HepG2 (cell line): ENCODE measurements around the gene TXNIP. TPM values are rescaled to one million over a fixed set of nuclear protein-coding genes. Genes with fewer than 3 reads are reported as not detected.

Source experiments
- BHLHE40 ChIP-seq: IDR thresholded peaks from 2 replicates; pipeline ENCODE4 v1.6.1; 2011; ENCODE audit warnings: low read length, improper control_type of control experiment
- DZIP1 ChIP-seq: sonication (generic); formaldehyde crosslinking; IDR thresholded peaks from 2 replicates; pipeline ENCODE4 v1.5.0; 2020; ENCODE audit warnings: mild to moderate bottlenecking, missing genetic modification reagents
- ERF ChIP-seq: IDR thresholded peaks from 2 replicates; pipeline ENCODE4 v1.6.1; 2018; ENCODE audit warnings: missing biosample characterization, missing genetic modification reagents
- GATAD2A ChIP-seq: IDR thresholded peaks from 2 replicates; pipeline ENCODE4 v1.6.1; 2016
- HNF4A ChIP-seq: sonication (generic); formaldehyde crosslinking; IDR thresholded peaks from 2 replicates; pipeline ENCODE4 v1.4.0; 2020; ENCODE audit warnings: missing genetic modification reagents
- ISL2 ChIP-seq: sonication (generic); formaldehyde crosslinking; IDR thresholded peaks from 2 replicates; pipeline ENCODE4 v1.5.0; 2020; ENCODE audit warnings: missing genetic modification reagents
- KDM5A ChIP-seq: fragments of 200-600 bp; sonication (generic); IDR thresholded peaks from 2 replicates; pipeline ENCODE4 v1.7.0; 2018; ENCODE audit warnings: antibody characterized with exemption, mild to moderate bottlenecking, low read length, borderline replicate concordance
- KLF9 ChIP-seq: IDR thresholded peaks from 2 replicates; pipeline ENCODE4 v1.6.1; 2016; ENCODE audit warnings: low read depth
- MATR3 ChIP-seq: sonication (generic); formaldehyde crosslinking; IDR thresholded peaks from 2 replicates; pipeline ENCODE4 v1.4.0; 2020; ENCODE audit warnings: missing genetic modification reagents
- NFKB2 ChIP-seq: sonication (generic); formaldehyde crosslinking; IDR thresholded peaks from 2 replicates; pipeline ENCODE4 v1.4.0; 2020; ENCODE audit warnings: missing genetic modification reagents, borderline replicate concordance
- PPARG ChIP-seq: conservative IDR thresholded peaks from 2 replicates; pipeline ENCODE4 v1.6.1; 2016; ENCODE audit warnings: missing biosample characterization, missing genetic modification reagents
- REPIN1 ChIP-seq: sonication (generic); formaldehyde crosslinking; IDR thresholded peaks from 2 replicates; pipeline ENCODE4 v1.8.0; 2022; ENCODE audit warnings: missing genetic modification reagents, low read depth, mild to moderate bottlenecking, borderline replicate concordance
- SMC3 ChIP-seq: IDR thresholded peaks from 2 replicates; pipeline ENCODE4 v1.6.1; 2011; ENCODE audit warnings: low read length, improper control_type of control experiment
- SOX5 ChIP-seq: IDR thresholded peaks from 2 replicates; pipeline ENCODE4 v1.6.1; 2016; ENCODE audit warnings: borderline replicate concordance
- TEAD3 ChIP-seq: optimal IDR thresholded peaks from 2 replicates; pipeline ENCODE3; 2016; ENCODE audit warnings: borderline replicate concordance
- YEATS2 ChIP-seq: sonication (generic); formaldehyde crosslinking; IDR thresholded peaks from 2 replicates; pipeline ENCODE4 v1.4.0; 2020; ENCODE audit warnings: missing genetic modification reagents, borderline replicate concordance
- ZBTB26 ChIP-seq: IDR thresholded peaks from 2 replicates; pipeline ENCODE4 v1.6.1; 2016; ENCODE audit warnings: missing compliant biosample characterization, missing genetic modification reagents, borderline replicate concordance
- ZKSCAN5 ChIP-seq: sonication (generic); formaldehyde crosslinking; IDR thresholded peaks from 2 replicates; pipeline ENCODE4 v1.5.1; 2020; ENCODE audit warnings: mild to moderate bottlenecking, missing genetic modification reagents
- ZNF292 ChIP-seq: sonication (generic); formaldehyde crosslinking; IDR thresholded peaks from 2 replicates; pipeline ENCODE4 v1.8.1; 2022; ENCODE audit warnings: mild to moderate bottlenecking, low read depth, missing genetic modification reagents, borderline replicate concordance
- ZNF33A ChIP-seq: sonication (generic); formaldehyde crosslinking; IDR thresholded peaks from 2 replicates; pipeline ENCODE4 v1.5.1; 2020; ENCODE audit warnings: missing genetic modification reagents, mild to moderate bottlenecking, moderate library complexity, borderline replicate concordance
- ZNF616 ChIP-seq: sonication (generic); formaldehyde crosslinking; IDR thresholded peaks from 2 replicates; pipeline ENCODE4 v1.5.0; 2020; ENCODE audit warnings: low read depth, mild to moderate bottlenecking, missing genetic modification reagents
- ZNF652 ChIP-seq: IDR thresholded peaks from 2 replicates; pipeline ENCODE4 v1.6.1; 2016; ENCODE audit warnings: low read depth, borderline replicate concordance
- ZNF674 ChIP-seq: sonication (generic); formaldehyde crosslinking; IDR thresholded peaks from 2 replicates; pipeline ENCODE4 v1.5.0; 2020; ENCODE audit warnings: low read depth, mild to moderate bottlenecking, missing genetic modification reagents
- ZNF720 ChIP-seq: sonication (generic); formaldehyde crosslinking; IDR thresholded peaks from 2 replicates; pipeline ENCODE4 v1.4.0; 2020; ENCODE audit warnings: missing genetic modification reagents
- ZNF749 ChIP-seq: sonication (generic); formaldehyde crosslinking; IDR thresholded peaks from 2 replicates; pipeline ENCODE4 v1.8.0; 2022; ENCODE audit warnings: mild to moderate bottlenecking, missing genetic modification reagents, moderate library complexity, borderline replicate concordance
- ZNF768 ChIP-seq: sonication (generic); formaldehyde crosslinking; IDR thresholded peaks from 2 replicates; pipeline ENCODE4 v1.4.0; 2020; ENCODE audit warnings: missing genetic modification reagents
- ZNF883 ChIP-seq: sonication (generic); formaldehyde crosslinking; IDR thresholded peaks from 2 replicates; pipeline ENCODE4 v1.5.1; 2020; ENCODE audit warnings: mild to moderate bottlenecking, missing genetic modification reagents; ENCODE audit errors: not compliant biosample characterization
- polyA plus RNA-seq, 8 experiments: library from polyadenylated mRNA; depleted of rRNA in 3 of 8; stranded (reverse) in 7 of 8; unstranded in 1 of 8; fragments of >200 nt; fragmentation: Illumina TruSeq in 4 of 8; extraction: Trizol in 4 of 8; gene quantifications; 2 replicates each; pipeline versions ENCODE4 v1.2.1 to v1.2.3, GENCODE V29; 2011 to 2016; ENCODE audit warnings: low read depth in 4 of 8, missing spikeins in 1 of 8, mixed read lengths in 1 of 8; ENCODE audit not compliant: insufficient read depth in 1 of 8
- total RNA-seq, 5 experiments: library from RNA; depleted of rRNA; stranded (reverse); fragments of >200 nt; fragmentation: Illumina TruSeq; extraction: Trizol; gene quantifications; 2 replicates each; pipeline ENCODE4 v1.2.3, GENCODE V29; 2016; ENCODE audit warnings: low read depth in 1 of 5

The TXNIP gene
- total and polyA plus RNA-seq, 2 of the 13 experiments (the other 11 are each of a cell fraction or from before 2014, with no cell fraction given): 24.4 to 237 TPM

GRCh38 chr1:145977486-145978470 lies 18.6 kb downstream of the TXNIP start (continued):
- TF ChIP-seq ZNF652 (CRISPR knock-in tag): no peak
- no peak for TF ChIP-seq REPIN1 (CRISPR knock-in tag)
- no peak for TF ChIP-seq MATR3
- no peak for TF ChIP-seq ZNF749
- TF ChIP-seq ZNF674 (CRISPR knock-in tag): no peak
- TF ChIP-seq ZKSCAN5: no peak
- TF ChIP-seq ZBTB26 (CRISPR knock-in tag): 0 out of 2 replicates have a peak, but pooled peaks have one; percentile 35
- no peak for TF ChIP-seq ZNF292 (CRISPR knock-in tag)
- TF ChIP-seq HNF4A (CRISPR knock-in tag): 0 out of 2 replicates have a peak, but pooled peaks have one; percentile 12
- no peak for TF ChIP-seq ZNF33A (CRISPR knock-in tag)
- no peak for TF ChIP-seq DZIP1 (CRISPR knock-in tag)
- TF ChIP-seq SOX5: no peak
- TF ChIP-seq KLF9 (CRISPR knock-in tag): no peak
- no peak for TF ChIP-seq ZNF768 (CRISPR knock-in tag)
- TF ChIP-seq TEAD3 (CRISPR knock-in tag): peak; percentile 56
- TF ChIP-seq PPARG (CRISPR knock-in tag): 0 out of 2 replicates have a peak, but pooled peaks have one; percentile 30
- TF ChIP-seq BHLHE40: no peak
- 0 out of 2 replicates have a peak, but pooled peaks have one; percentile 42 for TF ChIP-seq ISL2 (CRISPR knock-in tag)
- no peak for TF ChIP-seq ZNF616 (CRISPR knock-in tag)
- TF ChIP-seq ZNF883: no peak
- peak; percentile 40; the same call in 1 of the 2 replicates for TF ChIP-seq ERF (CRISPR knock-in tag)
- peak; percentile 33; the same call in 1 of the 2 replicates for TF ChIP-seq YEATS2
- peak; percentile 31 for TF ChIP-seq GATAD2A (CRISPR knock-in tag)
- no peak for TF ChIP-seq KDM5A
- peak; percentile 94 for TF ChIP-seq SMC3
- no peak for TF ChIP-seq NFKB2 (CRISPR knock-in tag)
- TF ChIP-seq ZNF720 (CRISPR knock-in tag): no peak
